Stimulated activated CD8-positive, alpha-beta memory T cell treated with anti-CD3 and anti-CD28 coated beads, Interleukin-4, amount 100 ng/mL, for 48 hours (primary cell): ENCODE results near the gene TPD52L2.

Experiments
- DNase-seq: peaks from one replicate; pipeline ENCODE4 v3.0.0-alpha.2; 2020

Gene TPD52L2

DNA sequence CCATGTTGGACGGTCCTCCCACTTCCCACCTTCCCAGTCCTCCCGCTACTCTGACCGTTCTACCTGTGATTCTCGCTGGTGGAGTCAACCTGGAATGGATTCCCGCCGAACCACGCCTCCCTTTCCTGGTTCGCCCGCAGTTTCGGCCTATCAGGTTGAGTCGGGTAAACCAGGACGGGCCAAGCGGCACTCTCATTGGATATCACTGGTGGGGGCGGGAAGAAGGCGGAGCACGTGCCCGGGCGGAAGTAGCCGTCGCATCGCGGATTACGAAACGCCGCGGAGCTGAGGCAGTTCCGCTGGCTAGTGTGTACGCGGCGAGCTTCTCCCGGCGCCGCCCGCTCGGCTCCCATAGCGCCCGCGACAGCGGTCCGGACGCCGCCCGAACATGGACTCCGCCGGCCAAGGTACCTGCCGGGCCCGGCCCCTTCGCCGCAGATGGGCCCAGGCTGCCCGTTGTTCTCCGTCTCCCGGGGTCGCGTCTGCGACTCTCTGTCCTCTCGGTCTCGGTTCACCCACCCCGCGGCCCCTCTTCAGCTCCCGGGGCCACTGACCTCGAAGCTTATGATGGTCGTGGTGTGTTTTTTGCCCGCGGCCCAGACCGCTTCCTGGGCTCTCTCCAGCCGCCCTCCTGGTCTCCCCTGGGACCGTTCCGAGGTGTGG, at the start of gene TPD52L2:
Gene TPD52L2, plus strand, starts transcription at position 293 of the 663 bp plus-strand sequence. Its CDS starts 96 bp downstream, at position 389.
- DNase-seq, result peak; percentile 98

DNA sequence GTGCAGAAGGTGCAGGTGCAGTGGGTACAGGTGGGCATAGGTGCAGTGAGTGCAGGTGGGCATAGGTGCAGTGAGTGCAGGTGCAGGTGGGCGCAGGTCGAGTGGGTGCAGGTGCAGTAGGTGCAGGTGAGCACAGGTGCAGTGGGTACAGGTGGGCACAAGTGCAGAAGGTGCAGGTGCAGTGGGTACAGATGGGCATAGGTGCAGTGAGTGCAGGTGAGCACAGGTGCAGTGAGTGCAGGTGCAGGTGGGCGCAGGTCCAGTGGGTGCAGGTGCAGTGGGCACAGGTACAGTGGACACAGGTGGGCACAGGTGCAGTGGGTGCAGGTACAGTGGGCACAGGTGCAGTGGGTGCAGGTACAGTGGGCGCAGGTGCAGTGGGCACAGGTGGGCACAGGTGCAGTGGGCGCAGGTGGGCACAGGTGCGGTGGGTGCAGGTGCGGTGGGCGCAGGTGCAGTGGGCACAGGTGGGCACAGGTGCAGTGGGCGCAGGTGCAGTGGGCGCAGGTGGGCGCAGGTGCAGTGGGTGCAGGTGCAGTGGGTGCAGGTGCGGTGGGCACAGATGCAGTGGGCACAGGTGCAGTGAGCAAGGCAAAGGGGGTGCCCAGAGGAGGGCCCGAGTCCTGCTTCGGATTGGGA, 49.3 kb upstream of the TPD52L2 start:
- DNase-seq, result no peak

DNA sequence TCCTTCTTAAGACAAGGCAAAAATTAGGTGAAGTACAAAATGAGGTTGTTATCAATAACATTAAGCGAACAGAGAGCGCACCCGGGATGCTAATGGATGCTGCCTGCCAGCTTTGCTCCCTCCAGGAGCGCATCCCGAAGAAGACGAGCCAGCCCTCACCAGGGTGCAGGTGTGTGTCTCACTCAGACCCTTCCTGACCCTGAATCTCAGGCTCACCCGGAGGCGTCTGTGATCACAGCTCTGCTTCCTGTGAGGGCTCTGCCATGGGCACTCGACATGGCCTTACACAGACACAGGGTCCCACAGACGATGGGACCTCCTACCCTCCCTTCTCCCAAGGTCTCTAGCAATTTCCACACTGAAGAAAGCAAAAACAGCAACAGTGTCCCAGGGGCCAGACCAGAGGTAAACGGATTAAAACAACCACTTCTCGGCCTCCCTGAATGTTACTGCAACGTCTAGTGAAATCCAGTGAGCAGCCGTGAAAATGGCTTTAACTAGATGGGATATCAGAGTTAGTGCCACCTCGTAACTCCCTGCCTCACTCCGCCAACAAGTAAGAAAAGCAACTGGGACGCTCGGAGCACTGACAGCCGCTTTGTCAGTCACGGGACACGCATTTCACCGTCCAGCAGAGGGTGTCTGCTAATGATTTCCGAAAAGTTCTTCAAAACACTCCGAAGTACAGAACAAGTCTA, 45.7 kb upstream of the TPD52L2 start:
- no peak for DNase-seq

DNA sequence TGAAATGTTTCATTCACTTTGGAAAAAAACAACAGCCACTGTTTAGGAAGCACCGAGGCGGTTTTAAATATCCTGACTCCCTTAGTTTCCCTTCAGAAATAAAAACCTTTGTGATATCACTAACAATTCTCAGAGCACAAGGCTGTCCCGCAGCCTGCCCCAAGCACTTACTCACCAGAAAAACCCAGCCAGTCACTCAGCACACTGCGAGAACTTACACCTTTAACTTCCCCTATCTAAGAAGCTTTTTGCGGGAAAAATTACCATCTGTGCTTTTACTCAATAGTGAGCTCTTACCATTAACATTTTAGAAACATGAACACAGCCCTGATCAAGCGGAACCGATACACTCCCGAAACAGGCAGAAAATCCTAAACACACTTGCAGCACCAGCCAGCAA, 43.3 kb upstream of the TPD52L2 start:
- DNase-seq, result no peak

DNA sequence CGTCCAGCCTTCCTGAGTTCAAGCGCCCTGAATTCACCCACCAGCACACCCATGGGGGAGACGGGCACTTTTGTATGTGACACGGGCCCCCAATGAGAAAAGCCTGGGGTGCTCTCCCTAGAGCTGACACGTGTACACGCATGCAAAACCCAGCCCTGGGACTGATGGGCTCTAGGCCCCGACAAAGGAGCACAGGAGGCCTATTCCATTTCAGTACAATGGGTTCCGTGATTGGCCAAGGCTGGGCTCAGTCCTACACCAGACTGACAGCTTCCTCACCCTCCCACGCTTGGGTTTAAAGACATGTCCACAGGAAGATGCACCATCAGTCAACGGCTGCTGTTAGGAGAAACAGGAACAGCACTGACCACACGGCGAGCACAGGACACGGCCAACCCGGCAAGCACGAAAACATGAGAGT, 42.8 kb upstream of the TPD52L2 start:
- no peak for DNase-seq

DNA sequence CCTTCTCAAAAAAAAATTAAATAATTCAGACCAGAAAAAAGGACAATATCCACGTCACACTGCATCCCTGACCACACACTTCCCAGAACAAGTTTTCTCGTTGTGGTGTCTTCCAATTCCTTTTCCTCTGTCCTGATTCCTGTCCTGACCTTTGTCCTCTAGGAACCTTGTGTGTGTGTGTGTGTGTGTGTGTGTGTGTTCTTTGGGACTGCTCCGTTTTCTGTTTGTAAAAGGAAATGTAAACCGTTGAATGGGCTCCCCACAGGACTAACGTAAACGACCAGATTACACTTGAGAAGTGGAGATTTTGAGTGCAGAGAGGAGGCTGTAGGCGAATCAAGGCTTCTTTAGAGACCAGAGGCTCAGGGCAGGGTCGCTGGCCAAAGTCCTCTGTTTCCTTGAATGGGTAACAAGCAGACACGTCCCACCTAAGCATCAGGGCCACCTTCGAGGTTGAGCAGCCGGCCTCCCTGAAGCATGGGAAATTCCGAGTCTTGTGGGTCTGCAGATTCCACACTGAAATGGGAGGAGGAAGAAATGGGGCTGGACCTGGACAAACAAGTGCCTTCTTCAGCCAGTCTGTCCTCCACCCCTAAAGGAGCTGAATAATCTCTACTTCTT, 41.3 kb upstream of the TPD52L2 start:
- DNase-seq, result no peak

DNA sequence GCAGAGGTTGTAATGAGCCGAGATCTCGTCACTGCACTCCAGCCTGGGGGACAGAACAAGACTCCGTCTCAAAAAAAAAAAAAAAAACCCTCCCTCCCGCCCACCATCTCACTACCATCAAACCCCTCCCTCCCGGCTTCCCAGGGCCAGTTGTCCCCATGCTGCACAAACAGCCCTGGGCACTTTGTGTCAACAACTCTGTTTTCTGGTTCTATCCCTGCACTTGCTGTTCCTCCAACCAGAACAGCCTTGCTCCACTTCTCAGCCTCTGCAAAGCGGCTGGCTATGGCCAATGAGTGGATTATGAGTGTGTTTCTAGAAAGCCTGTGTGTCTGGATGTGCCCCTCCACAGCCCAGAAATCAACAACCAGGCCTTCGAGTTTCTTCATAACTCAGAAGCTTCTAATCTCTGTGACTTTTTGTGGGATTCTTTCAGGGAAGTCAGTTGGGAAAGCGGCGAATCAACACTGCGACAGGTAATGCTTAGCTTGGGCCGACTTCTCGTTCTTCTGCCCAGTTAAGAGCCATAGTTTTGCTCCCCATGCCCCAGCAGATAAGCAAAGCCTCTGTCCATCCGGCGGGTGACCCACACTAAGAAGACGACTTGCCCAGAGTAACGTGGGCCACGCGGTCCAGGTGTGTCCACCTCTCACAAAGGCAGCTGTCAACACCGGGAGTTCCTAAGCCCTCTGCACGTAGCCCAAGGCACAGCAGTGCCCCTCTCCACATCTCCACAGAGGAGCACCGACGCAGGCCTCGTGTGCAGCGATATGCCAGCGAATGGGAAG, 39.5 kb upstream of the TPD52L2 start:
- no peak for DNase-seq

DNA sequence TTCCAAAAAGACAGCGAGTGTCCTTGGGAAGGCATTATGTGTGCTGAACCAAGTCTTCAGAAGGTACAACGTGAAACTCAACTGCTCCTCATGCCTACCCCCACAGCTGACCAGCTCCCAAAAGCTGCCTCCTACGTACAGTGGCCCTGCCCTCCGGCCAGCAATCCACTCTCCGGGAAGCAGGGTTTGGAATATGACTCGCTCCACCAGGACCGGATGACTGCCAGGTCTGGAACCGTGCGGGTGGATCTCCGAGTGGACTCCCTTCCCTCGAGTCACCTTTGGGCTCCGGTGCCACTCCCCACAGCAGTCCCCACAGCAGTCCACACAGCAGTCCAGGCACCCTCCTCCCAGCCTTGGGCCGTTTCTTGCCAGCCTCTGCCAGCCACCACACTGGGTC, 38.3 kb upstream of the TPD52L2 start:
- no peak for DNase-seq

DNA sequence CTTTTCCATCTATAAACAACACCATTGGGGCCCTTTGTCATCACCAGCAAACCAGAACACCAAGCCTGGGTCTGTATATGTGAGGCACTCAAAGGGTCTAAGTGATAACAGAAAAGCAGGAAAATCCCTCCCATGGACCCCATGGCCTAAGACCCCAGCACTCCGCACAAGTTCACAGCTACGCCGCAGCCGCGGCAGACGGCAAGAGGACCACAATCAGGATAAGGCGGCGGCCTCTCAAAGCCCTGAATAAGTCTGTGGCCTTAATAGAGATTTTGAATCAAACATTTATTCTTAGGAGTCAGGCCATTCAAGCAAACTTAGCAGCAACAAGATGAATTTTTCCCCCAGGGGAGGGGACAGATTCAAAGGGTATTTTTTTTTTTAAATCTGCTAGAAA, 36.9 kb upstream of the TPD52L2 start:
- DNase-seq, result no peak

DNA sequence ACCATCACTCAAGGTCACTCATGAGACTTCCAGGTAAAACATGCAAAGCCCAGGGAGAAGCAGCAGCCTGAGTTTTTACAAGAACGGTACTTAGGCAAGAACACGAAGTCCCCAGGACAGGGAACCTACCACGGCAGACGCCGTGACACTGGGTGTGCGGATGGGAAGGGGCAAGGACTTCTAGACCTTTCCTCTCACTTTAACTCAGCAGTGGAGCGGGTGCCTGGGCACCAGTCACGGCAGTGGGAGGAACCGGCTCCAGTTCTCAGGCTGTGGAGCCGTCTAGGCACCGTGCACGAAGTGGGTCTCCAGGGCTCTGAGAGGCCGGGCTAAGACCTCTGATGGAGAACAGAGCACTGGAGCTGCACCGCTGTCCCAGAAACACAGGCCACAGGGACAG, 36.5 kb upstream of the TPD52L2 start:
- DNase-seq, result no peak

DNA sequence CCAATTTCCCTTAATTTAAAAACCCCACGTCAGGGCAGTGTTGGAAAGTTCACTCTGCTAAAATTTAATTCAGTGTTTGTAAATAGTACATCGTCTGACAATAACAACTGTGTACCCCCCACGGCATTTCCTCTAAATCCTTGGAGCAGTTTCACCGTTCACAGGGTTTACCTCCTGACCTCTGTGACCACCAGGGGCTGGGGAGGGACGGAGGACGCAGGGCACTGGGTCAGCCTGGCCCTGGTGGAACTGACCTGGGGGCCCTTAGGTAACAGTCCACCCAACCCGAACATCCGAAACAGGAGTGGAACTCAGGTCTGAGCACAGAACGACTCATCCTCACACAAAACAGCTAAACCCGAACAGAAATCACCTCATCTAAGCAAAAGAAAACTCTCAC, 36.1 kb upstream of the TPD52L2 start:
- DNase-seq, result no peak

DNA sequence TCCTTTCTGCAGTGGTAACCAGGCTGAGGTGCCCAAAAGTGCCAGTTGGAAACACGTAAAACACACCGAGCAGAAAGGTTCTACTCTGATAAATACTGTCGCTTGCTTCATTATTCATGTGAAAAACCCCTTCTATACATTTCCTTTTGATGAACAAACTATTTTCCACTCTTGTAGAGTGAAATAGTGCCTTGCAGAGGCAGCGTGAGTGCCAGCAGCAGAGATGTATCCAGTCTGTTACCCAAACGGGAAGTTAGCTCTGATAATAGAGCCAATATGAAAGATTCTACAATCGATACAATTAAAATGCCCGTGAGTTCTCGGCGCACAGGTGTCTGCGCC, 35.5 kb upstream of the TPD52L2 start:
- DNase-seq, result no peak

DNA sequence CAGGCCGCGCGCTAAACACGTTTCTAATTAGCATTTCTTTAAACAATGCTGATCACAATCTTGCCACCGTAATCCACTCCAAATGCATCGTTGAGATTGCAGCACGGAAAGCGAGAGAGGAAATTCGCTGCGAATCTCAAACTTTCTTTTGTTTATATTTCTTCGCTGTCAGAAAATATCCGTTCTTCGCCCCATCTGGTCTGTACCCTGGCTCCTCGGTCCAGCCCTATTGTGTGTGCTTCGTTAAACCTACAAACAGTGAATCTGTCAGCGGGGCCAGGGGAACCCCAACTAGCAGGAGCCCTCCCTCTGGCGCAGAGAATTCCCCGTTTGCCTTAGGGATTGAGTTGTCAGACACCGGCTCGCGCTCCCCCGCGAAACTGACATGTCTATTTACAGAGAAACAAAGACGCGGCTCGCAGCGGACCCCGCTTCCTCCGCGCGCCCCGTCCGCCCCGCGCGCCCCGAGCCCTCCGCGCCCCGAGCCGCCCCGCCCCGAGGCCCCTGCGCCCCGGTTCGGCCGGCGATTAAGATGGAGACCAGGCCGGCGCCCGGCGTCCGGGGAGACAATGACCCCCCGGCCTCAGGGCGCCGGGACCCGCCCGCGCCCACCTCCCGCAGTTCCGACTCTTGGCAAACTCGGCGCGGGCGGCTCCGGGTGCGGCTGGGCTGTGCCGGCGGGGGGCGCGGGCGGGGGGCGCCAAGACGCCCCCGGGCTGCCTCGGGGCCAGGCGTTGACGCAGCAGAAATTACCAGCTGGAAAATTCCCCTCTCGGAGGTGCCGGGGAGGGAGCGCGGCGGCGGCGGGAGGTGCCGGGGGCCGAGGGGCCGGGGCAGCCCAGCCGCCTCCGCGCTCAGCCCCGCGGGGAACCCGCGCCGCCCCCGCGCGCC, 34.9 kb upstream of the TPD52L2 start:
- no peak for DNase-seq

DNA sequence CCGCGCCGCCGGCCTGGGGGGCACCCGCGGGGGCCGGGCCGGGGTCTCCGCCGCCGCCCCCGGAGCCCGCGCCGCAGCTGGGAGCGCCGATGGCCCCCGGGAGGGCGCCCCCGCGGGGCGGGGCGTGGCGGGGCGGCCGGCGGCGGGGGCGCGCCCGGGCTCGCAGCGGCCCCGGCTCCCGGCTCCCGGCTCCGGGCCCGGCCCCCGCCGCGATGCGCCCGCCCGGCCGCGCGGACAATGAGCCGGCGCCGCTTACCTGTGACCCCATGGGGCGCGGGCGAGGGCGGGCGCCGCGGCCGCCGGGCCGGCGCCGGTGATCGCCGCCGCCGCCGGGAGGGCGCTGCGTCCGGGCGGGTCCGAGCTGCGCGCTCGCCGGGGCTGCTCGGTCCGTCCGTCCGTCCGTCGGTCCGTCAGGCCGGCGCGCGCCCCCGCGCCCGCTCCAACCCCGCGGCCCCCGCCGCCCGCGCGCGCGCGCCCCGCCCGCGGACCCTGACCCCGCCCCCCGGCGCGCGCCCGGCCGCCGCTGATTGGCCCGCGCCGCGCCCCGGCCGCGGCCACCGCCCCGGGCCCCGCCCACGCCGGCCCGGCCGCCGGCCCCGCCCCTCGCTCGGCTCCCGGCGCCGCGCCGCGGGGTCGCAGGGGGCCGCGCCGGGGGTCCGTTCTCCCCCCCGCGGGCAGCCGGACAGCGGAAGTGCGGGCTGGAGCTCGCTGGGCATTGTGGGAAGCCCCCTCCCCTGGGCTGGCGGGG, 34.1 kb upstream of the TPD52L2 start, which contains the start of gene ZBTB46:
Gene ZBTB46, minus strand, starts transcription at position 424 of the 748 bp plus-strand sequence. CDS start 40,507 bp downstream, outside the sequence.
- DNase-seq, result peak; percentile 58

DNA sequence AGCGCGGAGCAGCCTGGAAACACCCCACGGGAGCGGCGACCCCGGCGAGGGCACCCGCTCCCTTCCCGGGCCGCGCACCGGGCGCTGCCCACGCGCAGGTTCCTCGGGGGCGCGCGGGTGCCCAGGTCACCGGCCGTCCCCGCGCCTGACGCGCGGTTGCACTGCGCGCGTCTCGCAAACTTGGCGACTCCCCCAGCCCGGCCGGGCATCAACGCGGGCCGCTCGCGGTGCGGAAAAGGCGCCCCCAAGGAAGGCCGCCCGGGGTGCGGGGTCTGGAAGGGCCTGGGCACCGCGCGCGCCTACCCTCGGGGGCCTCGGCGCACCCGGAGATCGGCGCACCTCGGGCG, 33.5 kb upstream of the TPD52L2 start:
- DNase-seq, result no peak

DNA sequence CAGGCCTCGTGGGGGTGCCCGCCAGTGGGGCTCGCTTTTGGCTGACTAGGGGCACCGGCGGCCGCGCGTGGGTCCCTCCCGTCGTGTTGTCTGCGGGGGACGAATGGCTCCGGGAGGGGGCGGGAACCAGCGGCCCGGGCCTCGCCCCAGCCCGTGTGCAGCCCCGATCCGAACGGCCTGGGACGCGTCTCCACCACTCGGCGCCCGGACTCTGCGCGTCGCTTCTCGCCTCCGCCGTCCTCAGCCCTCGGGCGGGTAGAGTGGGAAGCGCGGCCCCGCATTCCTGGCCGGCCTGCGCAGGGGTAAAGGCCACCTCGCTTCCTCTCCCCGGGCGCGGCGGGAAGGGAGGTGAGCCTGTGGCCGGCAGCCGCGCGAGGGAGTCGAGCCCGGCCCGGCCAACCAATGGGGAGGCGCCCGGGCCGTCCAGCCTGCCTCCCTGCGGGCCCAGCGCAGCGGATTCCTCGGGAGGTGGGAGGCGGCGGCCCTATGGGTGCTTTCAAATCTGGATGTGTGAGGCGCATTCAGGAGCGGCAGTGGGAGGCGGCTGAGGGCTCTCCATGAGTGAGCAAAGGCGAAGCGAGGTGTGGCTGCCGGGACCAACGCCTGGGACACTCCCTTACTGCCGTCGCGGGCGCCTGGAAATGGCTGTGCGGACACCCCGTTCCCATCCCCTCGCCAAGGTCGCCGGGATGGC, 32.9 kb upstream of the TPD52L2 start:
- no peak for DNase-seq

DNA sequence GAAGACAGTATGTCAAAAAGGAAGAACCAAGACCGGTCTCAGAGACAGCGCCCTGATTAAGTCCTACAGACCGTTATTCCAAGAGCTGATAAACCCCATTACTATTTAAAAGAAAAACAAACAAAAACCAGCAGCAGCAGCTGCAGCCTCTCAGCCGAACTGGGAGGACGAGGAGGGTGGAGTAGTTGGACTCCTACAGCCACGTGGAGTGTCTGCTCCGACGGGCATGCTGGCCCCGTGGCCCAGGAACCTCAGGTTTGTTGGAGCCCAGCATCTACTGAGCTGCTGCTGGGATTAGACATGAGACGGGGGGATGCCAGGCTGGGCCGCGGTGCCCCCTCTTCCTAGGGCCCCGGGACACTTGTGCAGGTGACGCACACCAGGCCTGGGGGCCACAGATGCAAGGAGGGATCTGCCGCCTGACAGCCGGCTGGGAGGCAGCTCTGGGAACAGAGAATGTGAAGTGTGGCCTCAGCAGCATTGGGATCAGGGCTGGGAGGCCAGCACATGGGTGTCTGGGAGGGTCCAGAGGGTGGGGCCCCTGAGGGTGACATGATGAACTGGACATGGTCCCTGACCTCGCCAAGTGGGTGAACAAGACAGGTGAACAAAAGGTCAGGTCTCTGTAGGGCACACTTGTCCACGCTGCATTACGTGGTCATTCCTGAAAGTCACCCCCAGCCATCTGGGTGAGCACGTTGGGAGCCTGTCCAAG, 31.1 kb upstream of the TPD52L2 start:
- no peak for DNase-seq

DNA sequence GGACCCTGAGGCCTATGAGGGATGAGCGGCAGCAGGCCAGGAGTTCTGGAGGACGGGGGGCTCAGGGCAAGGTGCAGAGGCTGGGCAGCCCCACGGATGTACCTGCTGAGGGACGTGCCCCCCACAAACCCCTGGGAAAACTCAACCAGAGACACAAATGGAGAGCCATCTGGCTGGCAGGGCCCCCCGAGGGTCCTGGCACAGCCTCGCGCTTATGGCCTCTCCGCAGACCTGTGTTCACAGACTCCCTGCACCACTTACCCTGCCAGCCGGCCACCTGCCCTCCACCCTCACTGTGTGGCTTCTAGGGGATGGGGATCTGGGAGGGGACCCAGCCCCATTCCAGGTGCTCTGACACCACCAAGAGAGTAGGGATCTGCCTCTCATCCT, 30.6 kb upstream of the TPD52L2 start:
- no peak for DNase-seq

DNA sequence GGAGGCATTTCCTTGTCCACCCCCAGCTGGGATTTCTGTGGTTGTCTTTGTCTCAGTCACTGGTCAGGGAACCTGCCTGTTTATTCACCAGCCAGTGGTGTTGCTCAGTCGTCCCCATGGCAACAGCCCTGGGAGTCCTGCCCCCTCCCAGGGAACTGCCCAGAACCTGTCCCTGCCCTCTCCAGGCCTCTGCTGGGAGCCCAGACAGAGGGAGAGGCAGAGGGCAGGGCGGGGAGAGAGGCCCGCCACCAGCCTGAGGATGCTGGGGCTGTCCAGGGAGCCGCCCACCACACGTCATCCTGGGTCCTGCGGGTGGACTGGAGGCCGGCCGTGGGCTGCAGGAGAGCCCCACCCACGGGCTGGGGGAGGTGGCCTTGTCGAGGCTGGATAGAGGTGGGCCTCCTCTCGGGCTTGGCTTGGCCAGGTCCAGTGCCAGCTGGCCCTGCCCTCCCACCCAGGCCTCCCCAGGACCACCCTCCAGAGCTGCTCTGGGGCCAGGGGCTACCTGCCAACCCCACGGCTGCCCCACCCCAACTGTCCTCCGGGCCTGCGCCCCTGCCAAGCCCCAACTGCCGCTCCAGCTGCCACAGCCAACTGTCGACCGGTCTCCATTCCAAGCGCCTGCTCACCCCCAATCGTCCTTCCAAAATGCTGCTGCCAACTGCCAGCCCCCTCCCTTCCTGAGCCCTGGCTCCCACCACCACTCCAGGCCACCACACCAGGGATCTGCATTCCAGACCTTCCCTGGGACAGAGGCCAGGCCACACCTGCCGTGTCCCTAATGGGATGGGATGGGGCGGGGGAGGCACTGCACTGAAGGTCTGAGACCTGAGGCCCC, 29.8 kb upstream of the TPD52L2 start:
- no peak for DNase-seq
